ENCODE data around the gene HERC2.
"Not testable (repeated sequence)": the region's sequence is repeated elsewhere in the genome, so short reads cannot be mapped to it uniquely, and the experiment has no call there.

Gene HERC2

GRCh38 chr15:28264166-28264565 is 57.8 kb downstream of the HERC2 start:
- peaks cover 1% of the 10 kb centered on the region for H3K4me1 Mint-ChIP-seq (ENCODE audit: low read depth)

GRCh38 chr15:28262438-28262837 is 59.5 kb downstream of the HERC2 start:
- Mint-ChIP-seq H3K4me3 (no peak overlapping the region), H3K9me3 (no peaks in the 10 kb centered on the region), H3K27me3 (ENCODE audit: low read depth) (no peaks in the 10 kb centered on the region), H3K27ac (no peak overlapping the region), H3K4me1 (ENCODE audit: low read depth) (peaks cover 2% of the 10 kb centered on the region), H3K36me3 (ENCODE audit: low read depth) (peaks cover 24% of the 10 kb centered on the region)

More at GRCh38 chr15:28264166-28264565, 57.8 kb downstream of the HERC2 start:
- Mint-ChIP-seq H3K4me3 (no peak overlapping the region), H3K36me3 (ENCODE audit: low read depth) (peaks cover 33% of the 10 kb centered on the region), H3K27ac (no peak overlapping the region), H3K9me3 (no peaks in the 10 kb centered on the region), H3K27me3 (ENCODE audit: low read depth) (no peaks in the 10 kb centered on the region)

GRCh38 chr15:28260722-28261121 is 61.3 kb downstream of the HERC2 start:
- Mint-ChIP-seq H3K27ac (no peak overlapping the region), H3K9me3 (no peaks in the 10 kb centered on the region), H3K36me3 (ENCODE audit: low read depth) (peaks cover 24% of the 10 kb centered on the region)

GRCh38 chr15:28260317-28260716 is 61.7 kb downstream of the HERC2 start:
- no peak overlapping the region for H3K4me3 Mint-ChIP-seq
- H3K9me3 Mint-ChIP-seq, result no peaks in the 10 kb centered on the region
- no peaks in the 10 kb centered on the region for H3K27me3 Mint-ChIP-seq (ENCODE audit: low read depth)
- H3K4me1 Mint-ChIP-seq (ENCODE audit: low read depth), result peaks cover 4% of the 10 kb centered on the region
- peaks cover 27% of the 10 kb centered on the region for H3K36me3 Mint-ChIP-seq (ENCODE audit: low read depth)
- H3K27ac Mint-ChIP-seq, result no peak overlapping the region

More at GRCh38 chr15:28260722-28261121, 61.3 kb downstream of the HERC2 start:
- H3K4me1 Mint-ChIP-seq (ENCODE audit: low read depth), result peaks cover 4% of the 10 kb centered on the region
- no peak overlapping the region for H3K4me3 Mint-ChIP-seq
- no peaks in the 10 kb centered on the region for H3K27me3 Mint-ChIP-seq (ENCODE audit: low read depth)

GRCh38 chr15:28255965-28256364 is 66.0 kb downstream of the HERC2 start:
- H3K4me3 Mint-ChIP-seq, result no peak overlapping the region

GRCh38 chr15:28252831-28253230 is 69.1 kb downstream of the HERC2 start:
- Mint-ChIP-seq H3K36me3 (ENCODE audit: low read depth) (peaks cover 39% of the 10 kb centered on the region), H3K27ac (no peak overlapping the region), H3K4me1 (ENCODE audit: low read depth) (peaks cover 8% of the 10 kb centered on the region)

More at GRCh38 chr15:28255965-28256364, 66.0 kb downstream of the HERC2 start:
- Mint-ChIP-seq H3K4me1 (ENCODE audit: low read depth) (peaks cover 10% of the 10 kb centered on the region), H3K9me3 (no peaks in the 10 kb centered on the region), H3K36me3 (ENCODE audit: low read depth) (peaks cover 31% of the 10 kb centered on the region), H3K27ac (no peak overlapping the region), H3K27me3 (ENCODE audit: low read depth) (no peaks in the 10 kb centered on the region)

GRCh38 chr15:28246605-28247004 is 75.4 kb downstream of the HERC2 start:
- Mint-ChIP-seq H3K4me3 (no peak overlapping the region), H3K27ac (no peak overlapping the region), H3K36me3 (ENCODE audit: low read depth) (peaks cover 33% of the 10 kb centered on the region), H3K4me1 (ENCODE audit: low read depth) (no peaks in the 10 kb centered on the region), H3K27me3 (ENCODE audit: low read depth) (no peaks in the 10 kb centered on the region), H3K9me3 (peaks cover 5% of the 10 kb centered on the region)

More at GRCh38 chr15:28252831-28253230, 69.1 kb downstream of the HERC2 start:
- H3K27me3 Mint-ChIP-seq (ENCODE audit: low read depth), result no peaks in the 10 kb centered on the region
- peaks cover 5% of the 10 kb centered on the region for H3K9me3 Mint-ChIP-seq
- no peak overlapping the region for H3K4me3 Mint-ChIP-seq

- peaks cover 32% of the 10 kb centered on the region for H3K36me3 Mint-ChIP-seq (ENCODE audit: low read depth)
- H3K9me3 Mint-ChIP-seq, result no peaks in the 10 kb centered on the region
- H3K4me1 Mint-ChIP-seq (ENCODE audit: low read depth), result no peaks in the 10 kb centered on the region
- H3K4me3 Mint-ChIP-seq, result no peak overlapping the region
- no peaks in the 10 kb centered on the region for H3K27me3 Mint-ChIP-seq (ENCODE audit: low read depth)
- no peak overlapping the region for H3K27ac Mint-ChIP-seq
Observed at GRCh38 chr15:28243901-28244300, 78.1 kb downstream of the HERC2 start.

GRCh38 chr15:28243399-28243798 is 78.6 kb downstream of the HERC2 start:
- no peak overlapping the region for H3K4me3 Mint-ChIP-seq
- no peaks in the 10 kb centered on the region for H3K9me3 Mint-ChIP-seq
- peaks cover 30% of the 10 kb centered on the region for H3K36me3 Mint-ChIP-seq (ENCODE audit: low read depth)
- H3K4me1 Mint-ChIP-seq (ENCODE audit: low read depth), result peaks cover 2% of the 10 kb centered on the region
- no peak overlapping the region for H3K27ac Mint-ChIP-seq
- no peaks in the 10 kb centered on the region for H3K27me3 Mint-ChIP-seq (ENCODE audit: low read depth)

GRCh38 chr15:28238296-28238695 is 83.7 kb downstream of the HERC2 start:
- not testable (repeated sequence) for H3K27ac Mint-ChIP-seq; H3K4me3 Mint-ChIP-seq; H3K4me1 Mint-ChIP-seq (ENCODE audit: low read depth); H3K27me3 Mint-ChIP-seq (ENCODE audit: low read depth); H3K9me3 Mint-ChIP-seq
- peaks cover 25% of the 10 kb centered on the region for H3K36me3 Mint-ChIP-seq (ENCODE audit: low read depth)

- H3K36me3 Mint-ChIP-seq (ENCODE audit: low read depth), result peaks cover 15% of the 10 kb centered on the region
- not testable (repeated sequence) for H3K4me1 Mint-ChIP-seq (ENCODE audit: low read depth); H3K9me3 Mint-ChIP-seq; H3K4me3 Mint-ChIP-seq; H3K27me3 Mint-ChIP-seq (ENCODE audit: low read depth); H3K27ac Mint-ChIP-seq
Observed at GRCh38 chr15:28231743-28232142, 90.2 kb downstream of the HERC2 start.

- not testable (repeated sequence) for H3K27ac Mint-ChIP-seq; H3K4me3 Mint-ChIP-seq; H3K27me3 Mint-ChIP-seq (ENCODE audit: low read depth); H3K4me1 Mint-ChIP-seq (ENCODE audit: low read depth); H3K9me3 Mint-ChIP-seq
- H3K36me3 Mint-ChIP-seq (ENCODE audit: low read depth), result peaks cover 15% of the 10 kb centered on the region
Observed at GRCh38 chr15:28231336-28231735, 90.6 kb downstream of the HERC2 start.

GRCh38 chr15:28228990-28229640 is 92.9 kb downstream of the HERC2 start:
- not testable (repeated sequence) for H3K4me3 Mint-ChIP-seq; H3K4me1 Mint-ChIP-seq (ENCODE audit: low read depth); H3K27me3 Mint-ChIP-seq (ENCODE audit: low read depth); H3K9me3 Mint-ChIP-seq; H3K27ac Mint-ChIP-seq
- H3K36me3 Mint-ChIP-seq (ENCODE audit: low read depth), result peaks cover 11% of the 10 kb centered on the region

- H3K4me1 Mint-ChIP-seq (ENCODE audit: low read depth), result no peaks in the 10 kb centered on the region
- H3K36me3 Mint-ChIP-seq (ENCODE audit: low read depth), result peaks cover 11% of the 10 kb centered on the region
- no peaks in the 10 kb centered on the region for H3K27me3 Mint-ChIP-seq (ENCODE audit: low read depth)
- no peak overlapping the region for H3K4me3 Mint-ChIP-seq
- no peak overlapping the region for H3K27ac Mint-ChIP-seq
- H3K9me3 Mint-ChIP-seq, result no peaks in the 10 kb centered on the region
Observed at GRCh38 chr15:28228096-28228495, 93.9 kb downstream of the HERC2 start.

- H3K36me3 Mint-ChIP-seq (ENCODE audit: low read depth); H3K4me1 Mint-ChIP-seq (ENCODE audit: low read depth): not testable (repeated sequence)
Observed at GRCh38 chr15:28227303-28227702, 94.7 kb downstream of the HERC2 start.

GRCh38 chr15:28222612-28223011 is 99.4 kb downstream of the HERC2 start:
- H3K36me3 Mint-ChIP-seq (ENCODE audit: low read depth), result peaks cover 11% of the 10 kb centered on the region
- H3K4me3 Mint-ChIP-seq; H3K27me3 Mint-ChIP-seq (ENCODE audit: low read depth); H3K9me3 Mint-ChIP-seq; H3K27ac Mint-ChIP-seq; H3K4me1 Mint-ChIP-seq (ENCODE audit: low read depth): not testable (repeated sequence)

More at GRCh38 chr15:28227303-28227702, 94.7 kb downstream of the HERC2 start:
- H3K27ac Mint-ChIP-seq; H3K4me3 Mint-ChIP-seq; H3K9me3 Mint-ChIP-seq; H3K27me3 Mint-ChIP-seq (ENCODE audit: low read depth): not testable (repeated sequence)

Data from T-helper 1 cell treated with Interleukin-12 subunit alpha and Interleukin-12 subunit beta and Interleukin-4 antibody, amounts not matched to agents 30 μg/mL and 1 μg/mL, for 36 hours (primary cell).